ENCODE measurements around the gene DUSP1. TPM values are rescaled to one million over a fixed set of nuclear protein-coding genes. Genes with fewer than 3 reads are reported as not detected.

The DUSP1 gene
- total RNA-seq, 2 experiments from 2014 or later = 5.3 to 7.0 TPM

DNA sequence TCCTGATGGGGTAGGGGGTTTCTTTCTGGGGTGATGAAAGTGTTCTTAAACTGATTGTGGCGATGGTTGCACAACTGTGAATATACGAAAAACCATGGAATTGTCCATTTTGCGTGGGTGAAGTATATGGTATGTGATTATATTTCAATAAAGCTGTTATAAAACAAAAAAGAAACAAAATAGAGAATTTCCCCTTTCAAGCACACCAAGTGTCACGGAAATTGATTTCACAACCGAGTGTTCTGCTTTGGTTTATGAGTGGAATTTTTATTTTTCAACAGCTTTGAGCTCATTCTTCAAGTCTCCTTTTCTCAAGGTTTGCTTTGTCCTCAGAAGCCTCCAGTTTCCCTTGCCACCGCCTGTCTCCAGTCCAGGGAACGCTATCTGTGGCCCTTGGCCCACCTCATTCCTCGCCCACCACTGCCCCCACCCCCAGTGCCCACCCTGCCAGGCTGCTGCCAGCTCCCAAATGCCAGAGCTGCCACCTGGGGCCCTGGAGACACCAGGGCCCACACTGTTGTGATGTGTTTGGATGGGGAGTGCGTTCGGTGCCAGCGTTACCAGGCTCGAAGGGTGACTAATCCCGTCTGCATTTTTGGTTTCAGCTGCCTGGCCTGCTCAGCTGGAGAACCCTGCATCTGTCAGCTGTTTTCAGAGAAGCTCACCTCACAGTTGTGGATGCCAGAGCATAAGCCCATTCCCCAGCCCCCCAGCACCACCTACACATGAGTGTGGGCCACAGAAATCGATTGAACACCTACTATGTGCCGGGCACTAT lies 30.4 kb downstream of the DUSP1 start:
- intact Hi-C loops (cut with micrococcal nuclease; ENCODE audit: unreplicated experiment) = no loop called here
- Histone ChIP-seq H4K20me1 (ENCODE audit: insufficient read depth, low read length) (no peaks in the 10 kb centered on the region), H3K9me3 (ENCODE audit: low read length) (no peaks in the 10 kb centered on the region), H3K79me2 (ENCODE audit: insufficient read depth, low read depth, low read length) (no peaks in the 10 kb centered on the region), H3K4me1 (ENCODE audit: insufficient read depth, low read length, poor library complexity, severe bottlenecking) (peaks cover 7% of the 10 kb centered on the region), H2AFZ (ENCODE audit: low read length) (no peak overlapping the region), H3K9me2 (ENCODE audit: insufficient read depth, low read length) (no peaks in the 10 kb centered on the region), H3K27ac (ENCODE audit: low read depth, low read length, poor library complexity, severe bottlenecking) (no peak overlapping the region), H3K4me3 (ENCODE audit: low read depth, low read length, poor library complexity, severe bottlenecking) (no peak overlapping the region), H3K36me3 (ENCODE audit: insufficient read depth, low read length) (no peaks in the 10 kb centered on the region), H3K4me2 (ENCODE audit: low read length) (no peak overlapping the region)
- DNase-seq (ENCODE audit: low spot score) = no peak
- CTCF ChIA-PET (ENCODE audit: unreplicated experiment) = no interaction called here
- POLR2A ChIA-PET = no interaction called here
- no TSS peak for BruUV-seq (replicated peaks)
- TF ChIP-seq EZH2phosphoT487 (IDR thresholded peaks at IDR 0.05; ENCODE audit: borderline replicate concordance, low read depth, low read length) = no peak
- TF ChIP-seq, protein P1, sequence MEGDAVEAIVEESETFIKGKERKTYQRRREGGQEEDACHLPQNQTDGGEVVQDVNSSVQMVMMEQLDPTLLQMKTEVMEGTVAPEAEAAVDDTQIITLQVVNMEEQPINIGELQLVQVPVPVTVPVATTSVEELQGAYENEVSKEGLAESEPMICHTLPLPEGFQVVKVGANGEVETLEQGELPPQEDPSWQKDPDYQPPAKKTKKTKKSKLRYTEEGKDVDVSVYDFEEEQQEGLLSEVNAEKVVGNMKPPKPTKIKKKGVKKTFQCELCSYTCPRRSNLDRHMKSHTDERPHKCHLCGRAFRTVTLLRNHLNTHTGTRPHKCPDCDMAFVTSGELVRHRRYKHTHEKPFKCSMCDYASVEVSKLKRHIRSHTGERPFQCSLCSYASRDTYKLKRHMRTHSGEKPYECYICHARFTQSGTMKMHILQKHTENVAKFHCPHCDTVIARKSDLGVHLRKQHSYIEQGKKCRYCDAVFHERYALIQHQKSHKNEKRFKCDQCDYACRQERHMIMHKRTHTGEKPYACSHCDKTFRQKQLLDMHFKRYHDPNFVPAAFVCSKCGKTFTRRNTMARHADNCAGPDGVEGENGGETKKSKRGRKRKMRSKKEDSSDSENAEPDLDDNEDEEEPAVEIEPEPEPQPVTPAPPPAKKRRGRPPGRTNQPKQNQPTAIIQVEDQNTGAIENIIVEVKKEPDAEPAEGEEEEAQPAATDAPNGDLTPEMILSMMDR (conservative IDR thresholded peaks at IDR 0.05; ENCODE audit: low read length) = no peak

DNA sequence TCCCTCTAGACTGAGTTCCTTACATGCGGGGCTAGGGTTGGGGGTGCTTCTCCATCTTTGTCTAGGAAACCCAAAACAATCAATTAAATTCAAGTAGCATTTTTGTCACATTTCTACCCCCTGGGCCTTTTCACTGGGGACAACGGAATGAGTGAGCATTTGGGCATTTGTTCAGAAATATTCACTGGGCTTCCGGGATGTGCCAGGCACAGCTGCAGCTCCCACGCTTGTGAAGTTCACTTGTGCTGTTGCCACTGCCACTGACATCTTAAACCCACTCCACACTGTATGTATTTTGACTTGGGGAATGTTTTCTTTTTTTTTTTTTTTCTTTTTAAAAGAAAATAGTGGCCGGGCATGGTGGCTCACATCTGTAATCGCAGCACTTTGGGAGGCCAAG lies 31.6 kb downstream of the DUSP1 start:
- ChIA-PET POLR2A (no interaction called here), CTCF (ENCODE audit: unreplicated experiment) (no interaction called here)
- no peak overlapping the region for H3K4me2 ChIP-seq (ENCODE audit: low read length)
- H3K4me1 ChIP-seq (ENCODE audit: insufficient read depth, low read length, poor library complexity, severe bottlenecking) = peaks cover 7% of the 10 kb centered on the region
- no peak overlapping the region for H2AFZ ChIP-seq (ENCODE audit: low read length)
- intact Hi-C loops (cut with micrococcal nuclease; ENCODE audit: unreplicated experiment) = no loop called here
- no peaks in the 10 kb centered on the region for H3K36me3 ChIP-seq (ENCODE audit: insufficient read depth, low read length)
- H3K79me2 ChIP-seq (ENCODE audit: insufficient read depth, low read depth, low read length) = no peaks in the 10 kb centered on the region
- no peaks in the 10 kb centered on the region for H4K20me1 ChIP-seq (ENCODE audit: insufficient read depth, low read length)
- H3K9me3 ChIP-seq (ENCODE audit: low read length) = no peaks in the 10 kb centered on the region
- DNase-seq (ENCODE audit: low spot score) = no peak
- no peak overlapping the region for H3K4me3 ChIP-seq (ENCODE audit: low read depth, low read length, poor library complexity, severe bottlenecking)
- BruUV-seq (replicated peaks) = no TSS peak
- no peaks in the 10 kb centered on the region for H3K9me2 ChIP-seq (ENCODE audit: insufficient read depth, low read length)
- TF ChIP-seq, protein P1 (conservative IDR thresholded peaks at IDR 0.05; ENCODE audit: low read length) = no peak
- no peak for TF ChIP-seq EZH2phosphoT487 (IDR thresholded peaks at IDR 0.05; ENCODE audit: borderline replicate concordance, low read depth, low read length)
- no peak overlapping the region for H3K27ac ChIP-seq (ENCODE audit: low read depth, low read length, poor library complexity, severe bottlenecking)

DNA sequence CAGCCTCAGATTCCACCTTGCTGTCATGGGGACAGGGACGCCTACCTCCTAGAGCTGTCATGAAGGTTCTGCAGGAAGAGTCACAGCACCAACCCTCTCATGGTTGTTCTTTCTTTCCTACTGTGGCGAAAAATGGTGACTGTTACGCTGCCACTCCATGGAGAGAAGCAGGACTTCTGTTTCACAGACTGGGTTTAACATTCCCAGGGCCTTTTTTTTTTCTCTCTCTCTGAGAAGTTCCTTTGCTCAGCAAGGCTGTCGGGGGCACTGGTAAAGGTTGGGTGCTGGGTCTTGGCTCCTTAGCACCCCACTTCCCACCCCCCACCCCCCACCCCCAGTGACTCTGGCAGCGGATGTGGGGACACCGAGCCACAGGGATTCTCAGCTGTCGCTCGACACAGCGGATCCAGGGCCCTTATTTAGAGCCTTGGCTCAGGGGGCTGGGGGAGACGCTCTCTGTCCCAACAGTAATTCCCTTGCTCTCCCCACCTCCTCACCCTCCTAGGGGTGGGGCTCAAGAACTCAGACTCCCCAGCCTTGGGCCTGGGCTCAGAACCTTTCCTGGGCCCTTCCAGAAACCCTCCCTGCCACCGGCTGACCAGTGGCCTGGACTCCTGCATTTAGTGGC lies 34.4 kb downstream of the DUSP1 start:
- TF ChIP-seq, protein P1 (conservative IDR thresholded peaks at IDR 0.05; ENCODE audit: low read length) = no peak
- no peak for TF ChIP-seq EZH2phosphoT487 (IDR thresholded peaks at IDR 0.05; ENCODE audit: borderline replicate concordance, low read depth, low read length)
- no TSS peak for BruUV-seq (replicated peaks)
- no peak overlapping the region for H3K4me3 ChIP-seq (ENCODE audit: low read depth, low read length, poor library complexity, severe bottlenecking)
- no peak overlapping the region for H2AFZ ChIP-seq (ENCODE audit: low read length)
- H3K4me1 ChIP-seq (ENCODE audit: insufficient read depth, low read length, poor library complexity, severe bottlenecking) = no peaks in the 10 kb centered on the region
- intact Hi-C loops (cut with micrococcal nuclease; ENCODE audit: unreplicated experiment) = no loop called here
- H3K9me3 ChIP-seq (ENCODE audit: low read length) = no peaks in the 10 kb centered on the region
- no peaks in the 10 kb centered on the region for H3K9me2 ChIP-seq (ENCODE audit: insufficient read depth, low read length)
- no peak for DNase-seq (ENCODE audit: low spot score)
- no peaks in the 10 kb centered on the region for H4K20me1 ChIP-seq (ENCODE audit: insufficient read depth, low read length)
- no peak overlapping the region for H3K27ac ChIP-seq (ENCODE audit: low read depth, low read length, poor library complexity, severe bottlenecking)
- no peak overlapping the region for H3K4me2 ChIP-seq (ENCODE audit: low read length)
- ChIA-PET CTCF (ENCODE audit: unreplicated experiment) (no interaction called here), POLR2A (no interaction called here)
- no peaks in the 10 kb centered on the region for H3K36me3 ChIP-seq (ENCODE audit: insufficient read depth, low read length)
- no peaks in the 10 kb centered on the region for H3K79me2 ChIP-seq (ENCODE audit: insufficient read depth, low read depth, low read length)
